ENCODE results near the gene FAM169A. TPM values are rescaled to one million over a fixed set of nuclear protein-coding genes. Genes with fewer than 3 reads are reported as not detected.
A peak's percentile ranks its signal among the peaks of the same experiment; 100 is the strongest.
"Not testable (repeated sequence)": the region's sequence is repeated elsewhere in the genome, so short reads cannot be mapped to it uniquely, and the experiment has no call there.

Gene FAM169A
- total RNA-seq, 1 donor from 2014 or later = 11.9 TPM

- no peak for TF ChIP-seq EZH2 (IDR thresholded peaks at IDR 0.05; ENCODE audit: insufficient read depth, low read length)
- TF ChIP-seq, protein P1, sequence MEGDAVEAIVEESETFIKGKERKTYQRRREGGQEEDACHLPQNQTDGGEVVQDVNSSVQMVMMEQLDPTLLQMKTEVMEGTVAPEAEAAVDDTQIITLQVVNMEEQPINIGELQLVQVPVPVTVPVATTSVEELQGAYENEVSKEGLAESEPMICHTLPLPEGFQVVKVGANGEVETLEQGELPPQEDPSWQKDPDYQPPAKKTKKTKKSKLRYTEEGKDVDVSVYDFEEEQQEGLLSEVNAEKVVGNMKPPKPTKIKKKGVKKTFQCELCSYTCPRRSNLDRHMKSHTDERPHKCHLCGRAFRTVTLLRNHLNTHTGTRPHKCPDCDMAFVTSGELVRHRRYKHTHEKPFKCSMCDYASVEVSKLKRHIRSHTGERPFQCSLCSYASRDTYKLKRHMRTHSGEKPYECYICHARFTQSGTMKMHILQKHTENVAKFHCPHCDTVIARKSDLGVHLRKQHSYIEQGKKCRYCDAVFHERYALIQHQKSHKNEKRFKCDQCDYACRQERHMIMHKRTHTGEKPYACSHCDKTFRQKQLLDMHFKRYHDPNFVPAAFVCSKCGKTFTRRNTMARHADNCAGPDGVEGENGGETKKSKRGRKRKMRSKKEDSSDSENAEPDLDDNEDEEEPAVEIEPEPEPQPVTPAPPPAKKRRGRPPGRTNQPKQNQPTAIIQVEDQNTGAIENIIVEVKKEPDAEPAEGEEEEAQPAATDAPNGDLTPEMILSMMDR (IDR thresholded peaks at IDR 0.05; ENCODE audit: insufficient read depth, low read depth, low read length) = no peak
- Mint-ChIP-seq H3K27me3 (ENCODE audit: low read depth, unreplicated experiment) (no peaks in the 10 kb centered on the region), H3K9me3 (ENCODE audit: unreplicated experiment) (no peaks in the 10 kb centered on the region), H3K36me3 (ENCODE audit: low read depth, unreplicated experiment) (no peaks in the 10 kb centered on the region), H3K4me1 (ENCODE audit: low read depth, unreplicated experiment) (peaks cover 4% of the 10 kb centered on the region), H3K27ac (ENCODE audit: unreplicated experiment) (no peak overlapping the region), H3K4me3 (ENCODE audit: unreplicated experiment) (no peak overlapping the region)
- Histone ChIP-seq H3K4me2 (ENCODE audit: low read length) (no peak overlapping the region), H3K4me1 (ENCODE audit: insufficient read depth, low read length) (peaks cover 2% of the 10 kb centered on the region), H4K20me1 (ENCODE audit: insufficient read depth, low read length) (no peaks in the 10 kb centered on the region), H3K4me3 (ENCODE audit: insufficient read depth, low read depth, low read length) (no peak overlapping the region), H3K9ac (ENCODE audit: low read length) (no peak overlapping the region), H3K36me3 (ENCODE audit: insufficient read depth, low read length) (no peaks in the 10 kb centered on the region), H3K27ac (ENCODE audit: low read depth, low read length) (no peak overlapping the region), H3K79me2 (ENCODE audit: insufficient read depth, low read length) (no peaks in the 10 kb centered on the region), H2AFZ (ENCODE audit: low read depth, low read length) (no peak overlapping the region), H3K27me3 (ENCODE audit: insufficient read depth, low read length) (no peaks in the 10 kb centered on the region), H3K9me3 (ENCODE audit: insufficient read depth, low read depth, low read length) (no peaks in the 10 kb centered on the region)
- DNase-seq (ENCODE audit: low read depth) (no peak), FAIRE-seq (no peak)
Measured at GRCh38 chr5:74870299-74871067, 4.3 kb upstream of the FAM169A start.

DNA sequence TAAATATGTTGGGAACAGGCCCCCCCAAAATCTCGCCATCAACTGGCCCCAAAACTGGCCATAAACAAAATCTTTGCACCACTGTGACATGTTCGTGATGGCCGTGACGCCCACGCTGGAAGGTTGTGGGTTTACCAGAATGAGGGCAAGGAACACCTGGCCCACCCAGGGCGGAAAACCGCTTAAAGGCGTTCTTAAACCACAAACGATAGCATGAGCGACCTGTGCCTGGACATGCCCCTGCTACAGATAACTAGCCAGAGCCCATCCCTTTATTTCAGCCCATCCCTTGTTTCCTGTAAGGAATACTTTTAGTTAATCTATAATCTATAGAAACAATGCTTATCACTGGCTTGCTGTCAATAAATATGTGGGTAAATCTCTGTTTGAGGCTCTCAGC lies 3.2 kb upstream of the FAM169A start:
- H3K27ac ChIP-seq (ENCODE audit: low read depth, low read length) = not testable (repeated sequence)

GRCh38 chr5:74866596-74867162 lies 492 bp upstream of the FAM169A start:
- H3K27me3 Mint-ChIP-seq (ENCODE audit: low read depth, unreplicated experiment) = no peaks in the 10 kb centered on the region
- peak overlapping the region; percentile 83 for H3K4me3 ChIP-seq (ENCODE audit: insufficient read depth, low read depth, low read length)
- H3K36me3 ChIP-seq (ENCODE audit: insufficient read depth, low read length) = no peaks in the 10 kb centered on the region
- DNase-seq (ENCODE audit: low read depth) (no peak), FAIRE-seq (no peak)
- H3K9me3 ChIP-seq (ENCODE audit: insufficient read depth, low read depth, low read length) = no peaks in the 10 kb centered on the region
- no peaks in the 10 kb centered on the region for H3K36me3 Mint-ChIP-seq (ENCODE audit: low read depth, unreplicated experiment)
- H3K79me2 ChIP-seq (ENCODE audit: insufficient read depth, low read length) = no peaks in the 10 kb centered on the region
- H3K27me3 ChIP-seq (ENCODE audit: insufficient read depth, low read length) = no peaks in the 10 kb centered on the region
- peak overlapping the region; percentile 96 for H2AFZ ChIP-seq (ENCODE audit: low read depth, low read length)
- H3K9ac ChIP-seq (ENCODE audit: low read length) = peak overlapping the region; percentile 84
- H3K27ac Mint-ChIP-seq (ENCODE audit: unreplicated experiment) = no peak overlapping the region
- H3K27ac ChIP-seq (ENCODE audit: low read depth, low read length) = no peak overlapping the region
- peak overlapping the region; percentile 97 for H3K4me2 ChIP-seq (ENCODE audit: low read length)
- H3K9me3 Mint-ChIP-seq (ENCODE audit: unreplicated experiment) = no peaks in the 10 kb centered on the region
- TF ChIP-seq, protein P1 (IDR thresholded peaks at IDR 0.05; ENCODE audit: insufficient read depth, low read depth, low read length) = no peak
- TF ChIP-seq EZH2 (IDR thresholded peaks at IDR 0.05; ENCODE audit: insufficient read depth, low read length) = no peak
- H3K4me1 ChIP-seq (ENCODE audit: insufficient read depth, low read length) = peaks cover 4% of the 10 kb centered on the region
- no peaks in the 10 kb centered on the region for H4K20me1 ChIP-seq (ENCODE audit: insufficient read depth, low read length)
- H3K4me3 Mint-ChIP-seq (ENCODE audit: unreplicated experiment) = peak overlapping the region; percentile 87
- peaks cover 6% of the 10 kb centered on the region for H3K4me1 Mint-ChIP-seq (ENCODE audit: low read depth, unreplicated experiment)

More for the DNA sequence above, 3.2 kb upstream of the FAM169A start:
- not testable (repeated sequence) for H3K9ac ChIP-seq (ENCODE audit: low read length); H3K9me3 ChIP-seq (ENCODE audit: insufficient read depth, low read depth, low read length); H3K27me3 ChIP-seq (ENCODE audit: insufficient read depth, low read length); H3K4me1 Mint-ChIP-seq (ENCODE audit: low read depth, unreplicated experiment); H3K79me2 ChIP-seq (ENCODE audit: insufficient read depth, low read length); H3K27me3 Mint-ChIP-seq (ENCODE audit: low read depth, unreplicated experiment); H3K36me3 Mint-ChIP-seq (ENCODE audit: low read depth, unreplicated experiment); H3K9me3 Mint-ChIP-seq (ENCODE audit: unreplicated experiment); DNase-seq (ENCODE audit: low read depth); H4K20me1 ChIP-seq (ENCODE audit: insufficient read depth, low read length); H3K4me2 ChIP-seq (ENCODE audit: low read length); FAIRE-seq; H2AFZ ChIP-seq (ENCODE audit: low read depth, low read length); H3K36me3 ChIP-seq (ENCODE audit: insufficient read depth, low read length); H3K4me3 ChIP-seq (ENCODE audit: insufficient read depth, low read depth, low read length); H3K4me3 Mint-ChIP-seq (ENCODE audit: unreplicated experiment); H3K4me1 ChIP-seq (ENCODE audit: insufficient read depth, low read length)
- peak overlapping the region; percentile 54 for H3K27ac Mint-ChIP-seq (ENCODE audit: unreplicated experiment)

Measured in astrocyte (in vitro differentiated cells and primary cell).